GM04504 (cell line): ENCODE results near the gene TRIM66.

Experiments used
- DNase-seq: peaks from one replicate; pipeline ENCODE4 v3.0.0-alpha.2; 2012; ENCODE audit warnings: low read depth

The TRIM66 gene

GRCh38 chr11:8682303-8683114 lies at the start of gene TRIM66, which contains the start of gene RPL27A:
Gene TRIM66, minus strand, starts transcription at chr11:8682665. Its CDS starts 10,391 bp downstream, at chr11:8672274.
Gene RPL27A, plus strand, starts transcription at chr11:8682792. Its CDS starts 22 bp downstream, at chr11:8682814.
- peak; percentile 91 for DNase-seq

GRCh38 chr11:8731647-8732323 lies 49.3 kb upstream of the TRIM66 start:
- DNase-seq: no peak

- no peak for DNase-seq
Observed at GRCh38 chr11:8730697-8731020, 48.2 kb upstream of the TRIM66 start.

- no peak for DNase-seq
Observed at GRCh38 chr11:8729837-8730696, 47.6 kb upstream of the TRIM66 start.

- DNase-seq: no peak
Observed at GRCh38 chr11:8729067-8729466, 46.6 kb upstream of the TRIM66 start.

- no peak for DNase-seq
Observed at GRCh38 chr11:8728563-8728962, 46.1 kb upstream of the TRIM66 start.

GRCh38 chr11:8726395-8726794 lies 43.9 kb upstream of the TRIM66 start:
- DNase-seq: no peak

GRCh38 chr11:8724682-8725081 lies 42.2 kb upstream of the TRIM66 start:
- DNase-seq: no peak

GRCh38 chr11:8723711-8724110 lies 41.2 kb upstream of the TRIM66 start:
- no peak for DNase-seq

- DNase-seq: no peak
Observed at GRCh38 chr11:8722809-8723208, 40.3 kb upstream of the TRIM66 start.

GRCh38 chr11:8721609-8722500 lies 39.4 kb upstream of the TRIM66 start:
- no peak for DNase-seq

GRCh38 chr11:8720868-8721608 lies 38.6 kb upstream of the TRIM66 start:
- DNase-seq: no peak

GRCh38 chr11:8720352-8720751 lies 37.9 kb upstream of the TRIM66 start:
- DNase-seq: no peak

- DNase-seq: no peak
Observed at GRCh38 chr11:8719721-8720120, 37.3 kb upstream of the TRIM66 start.

GRCh38 chr11:8719211-8719649 lies 36.8 kb upstream of the TRIM66 start:
- peak; percentile 94 for DNase-seq

GRCh38 chr11:8717876-8718753 lies 35.6 kb upstream of the TRIM66 start:
- DNase-seq: no peak

- DNase-seq: no peak
Observed at GRCh38 chr11:8717544-8717875, 35.0 kb upstream of the TRIM66 start.

GRCh38 chr11:8715501-8715900 lies 33.0 kb upstream of the TRIM66 start:
- DNase-seq: no peak

- no peak for DNase-seq
Observed at GRCh38 chr11:8714622-8715225, 32.3 kb upstream of the TRIM66 start.
